NCI-H1417 treated with DMSO at 0.1 percent for 48 hours (cell line): ENCODE data around the gene LTBP4.
"Not testable (repeated sequence)": the region's sequence is repeated elsewhere in the genome, so short reads cannot be mapped to it uniquely, and the experiment has no call there.

Experiments used
- DNase-seq: peaks from one replicate; lab custom pipeline; 2025; lab: John Stamatoyannopoulos, UW

LTBP4 gene, protein sequence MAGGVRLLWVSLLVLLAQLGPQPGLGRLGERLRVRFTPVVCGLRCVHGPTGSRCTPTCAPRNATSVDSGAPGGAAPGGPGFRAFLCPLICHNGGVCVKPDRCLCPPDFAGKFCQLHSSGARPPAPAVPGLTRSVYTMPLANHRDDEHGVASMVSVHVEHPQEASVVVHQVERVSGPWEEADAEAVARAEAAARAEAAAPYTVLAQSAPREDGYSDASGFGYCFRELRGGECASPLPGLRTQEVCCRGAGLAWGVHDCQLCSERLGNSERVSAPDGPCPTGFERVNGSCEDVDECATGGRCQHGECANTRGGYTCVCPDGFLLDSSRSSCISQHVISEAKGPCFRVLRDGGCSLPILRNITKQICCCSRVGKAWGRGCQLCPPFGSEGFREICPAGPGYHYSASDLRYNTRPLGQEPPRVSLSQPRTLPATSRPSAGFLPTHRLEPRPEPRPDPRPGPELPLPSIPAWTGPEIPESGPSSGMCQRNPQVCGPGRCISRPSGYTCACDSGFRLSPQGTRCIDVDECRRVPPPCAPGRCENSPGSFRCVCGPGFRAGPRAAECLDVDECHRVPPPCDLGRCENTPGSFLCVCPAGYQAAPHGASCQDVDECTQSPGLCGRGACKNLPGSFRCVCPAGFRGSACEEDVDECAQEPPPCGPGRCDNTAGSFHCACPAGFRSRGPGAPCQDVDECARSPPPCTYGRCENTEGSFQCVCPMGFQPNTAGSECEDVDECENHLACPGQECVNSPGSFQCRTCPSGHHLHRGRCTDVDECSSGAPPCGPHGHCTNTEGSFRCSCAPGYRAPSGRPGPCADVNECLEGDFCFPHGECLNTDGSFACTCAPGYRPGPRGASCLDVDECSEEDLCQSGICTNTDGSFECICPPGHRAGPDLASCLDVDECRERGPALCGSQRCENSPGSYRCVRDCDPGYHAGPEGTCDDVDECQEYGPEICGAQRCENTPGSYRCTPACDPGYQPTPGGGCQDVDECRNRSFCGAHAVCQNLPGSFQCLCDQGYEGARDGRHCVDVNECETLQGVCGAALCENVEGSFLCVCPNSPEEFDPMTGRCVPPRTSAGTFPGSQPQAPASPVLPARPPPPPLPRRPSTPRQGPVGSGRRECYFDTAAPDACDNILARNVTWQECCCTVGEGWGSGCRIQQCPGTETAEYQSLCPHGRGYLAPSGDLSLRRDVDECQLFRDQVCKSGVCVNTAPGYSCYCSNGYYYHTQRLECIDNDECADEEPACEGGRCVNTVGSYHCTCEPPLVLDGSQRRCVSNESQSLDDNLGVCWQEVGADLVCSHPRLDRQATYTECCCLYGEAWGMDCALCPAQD (N-terminal part only)

DNA sequence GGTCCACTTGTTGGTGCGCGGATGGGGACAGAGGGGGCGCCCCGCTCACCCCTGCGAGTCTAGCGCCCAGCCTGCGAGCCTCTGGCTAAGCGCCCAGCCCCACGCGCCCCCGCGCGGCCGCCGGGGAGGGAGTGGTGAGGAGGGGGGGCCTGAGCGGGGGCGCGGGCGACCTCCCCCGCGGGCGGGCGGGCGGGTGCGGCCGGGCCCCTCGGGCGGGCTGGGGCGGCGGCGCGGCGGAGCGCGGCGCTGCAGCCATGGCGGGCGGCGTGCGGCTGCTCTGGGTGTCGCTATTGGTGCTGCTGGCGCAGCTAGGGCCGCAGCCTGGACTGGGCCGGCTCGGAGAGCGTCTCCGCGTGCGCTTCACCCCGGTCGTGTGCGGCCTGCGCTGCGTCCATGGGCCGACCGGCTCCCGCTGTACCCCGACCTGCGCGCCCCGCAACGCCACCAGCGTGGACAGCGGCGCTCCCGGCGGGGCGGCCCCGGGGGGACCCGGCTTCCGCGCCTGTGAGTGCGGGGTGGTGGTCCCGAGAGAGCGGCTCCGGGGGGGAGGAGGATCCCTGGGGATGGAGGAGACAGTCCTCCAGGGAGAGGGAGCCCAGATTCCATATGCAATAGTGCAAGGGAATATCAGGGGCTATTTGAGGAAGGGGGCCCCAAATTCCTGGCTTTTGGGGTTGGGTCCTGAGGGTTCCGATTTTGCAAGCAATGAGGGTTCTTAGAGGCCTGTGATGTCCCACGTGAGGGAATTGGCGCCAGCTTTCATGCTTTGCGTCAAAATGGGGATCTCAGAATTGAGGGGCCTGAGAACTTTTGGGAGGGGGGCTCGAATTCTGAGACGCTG lies at the start of gene LTBP4:
LTBP4 (plus strand) TSS at position 236 of the 841 bp plus-strand sequence; CDS start at position 255, 19 bp downstream.
- DNase-seq, result no peak

DNA sequence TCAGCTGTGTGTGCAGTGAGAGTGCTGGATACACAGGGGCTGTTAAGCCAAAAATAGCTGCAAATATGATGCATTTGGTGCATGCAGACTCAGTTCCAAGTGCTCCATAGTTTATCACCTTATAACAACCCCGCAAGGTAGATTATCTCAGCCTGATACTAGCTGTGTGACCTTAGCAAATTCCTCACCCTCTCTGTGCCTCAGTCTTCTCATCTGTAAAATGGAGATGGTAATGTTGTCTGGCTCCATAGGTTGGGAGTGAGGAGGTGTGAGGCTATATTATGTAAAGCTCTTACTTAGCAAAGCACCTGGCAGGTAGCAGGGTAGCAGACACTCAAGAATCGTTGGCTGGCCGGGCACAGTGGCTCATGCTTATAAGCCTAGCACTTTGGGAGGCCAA lies 48.3 kb upstream of the LTBP4 start:
- no peak for DNase-seq

DNA sequence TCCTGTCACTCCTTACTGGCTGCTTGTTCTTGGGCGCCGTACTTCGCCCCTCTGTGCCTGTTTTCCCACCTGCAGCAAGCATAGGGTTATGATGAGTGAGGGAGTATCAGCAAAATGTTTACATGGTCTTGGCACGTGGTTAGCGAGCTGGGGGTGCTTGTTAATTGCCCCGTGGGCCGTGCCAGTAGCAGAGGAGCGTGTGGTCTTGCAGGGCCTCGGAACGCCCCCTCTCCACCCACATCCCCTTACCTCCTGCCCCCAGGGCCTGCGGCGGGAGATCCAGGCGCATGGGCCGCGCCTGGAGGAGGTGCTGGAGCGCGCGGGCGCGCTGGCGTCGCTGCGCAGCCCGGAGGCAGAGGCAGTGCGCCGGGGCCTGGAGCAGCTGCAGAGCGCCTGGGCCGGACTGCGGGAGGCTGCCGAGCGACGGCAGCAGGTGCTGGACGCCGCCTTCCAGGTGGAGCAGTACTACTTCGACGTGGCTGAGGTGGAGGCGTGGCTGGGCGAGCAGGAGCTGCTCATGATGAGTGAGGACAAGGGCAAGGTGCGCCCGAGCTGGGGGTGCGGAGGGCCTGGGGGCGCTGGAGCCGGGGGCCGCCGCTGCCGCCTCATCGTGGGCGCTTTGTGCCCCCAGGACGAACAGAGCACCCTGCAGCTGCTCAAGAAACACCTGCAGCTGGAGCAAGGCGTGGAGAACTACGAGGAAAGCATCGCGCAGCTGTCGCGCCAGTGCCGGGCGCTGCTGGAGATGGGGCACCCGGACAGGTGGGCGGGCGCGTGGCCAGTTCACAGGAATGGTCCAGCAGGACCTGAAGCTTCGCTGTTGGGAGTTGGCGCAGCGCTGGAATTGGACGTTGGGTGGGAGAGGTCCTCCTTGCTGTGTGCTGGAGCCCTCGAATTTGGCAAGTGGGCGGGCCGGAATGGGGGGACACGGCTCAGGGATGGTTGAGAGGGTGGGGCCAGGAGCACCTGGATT lies 47.0 kb upstream of the LTBP4 start:
- no peak for DNase-seq

DNA sequence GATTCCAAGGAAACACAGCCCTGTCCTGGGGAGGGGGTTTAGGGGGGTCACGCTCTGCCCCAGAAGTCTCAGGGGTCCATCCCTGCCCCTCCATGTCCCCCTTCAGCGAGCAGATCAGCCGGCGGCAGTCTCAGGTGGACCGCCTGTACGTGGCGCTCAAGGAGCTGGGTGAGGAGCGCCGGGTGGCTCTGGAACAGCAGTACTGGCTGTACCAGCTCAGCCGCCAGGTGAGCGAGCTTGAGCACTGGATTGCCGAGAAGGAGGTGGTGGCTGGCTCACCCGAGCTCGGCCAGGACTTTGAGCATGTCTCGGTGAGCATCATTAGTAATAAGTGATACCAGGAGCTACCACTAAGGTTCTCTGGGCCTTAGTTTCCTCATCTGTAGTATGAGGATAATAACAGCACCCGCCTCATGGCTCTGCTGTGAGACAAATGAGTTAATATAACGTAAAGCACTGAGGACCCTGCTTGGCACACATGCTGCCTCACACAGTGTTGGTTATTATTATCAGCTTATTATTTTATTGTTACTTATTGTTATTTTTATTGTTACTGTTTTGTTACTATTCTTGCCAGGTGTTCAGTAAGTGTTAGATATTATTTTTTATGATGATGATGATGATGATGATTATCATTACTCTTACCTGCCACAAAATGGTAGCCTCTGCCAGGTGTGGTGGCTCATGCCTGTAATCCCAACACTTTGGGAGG lies 45.0 kb upstream of the LTBP4 start:
- DNase-seq, result no peak

DNA sequence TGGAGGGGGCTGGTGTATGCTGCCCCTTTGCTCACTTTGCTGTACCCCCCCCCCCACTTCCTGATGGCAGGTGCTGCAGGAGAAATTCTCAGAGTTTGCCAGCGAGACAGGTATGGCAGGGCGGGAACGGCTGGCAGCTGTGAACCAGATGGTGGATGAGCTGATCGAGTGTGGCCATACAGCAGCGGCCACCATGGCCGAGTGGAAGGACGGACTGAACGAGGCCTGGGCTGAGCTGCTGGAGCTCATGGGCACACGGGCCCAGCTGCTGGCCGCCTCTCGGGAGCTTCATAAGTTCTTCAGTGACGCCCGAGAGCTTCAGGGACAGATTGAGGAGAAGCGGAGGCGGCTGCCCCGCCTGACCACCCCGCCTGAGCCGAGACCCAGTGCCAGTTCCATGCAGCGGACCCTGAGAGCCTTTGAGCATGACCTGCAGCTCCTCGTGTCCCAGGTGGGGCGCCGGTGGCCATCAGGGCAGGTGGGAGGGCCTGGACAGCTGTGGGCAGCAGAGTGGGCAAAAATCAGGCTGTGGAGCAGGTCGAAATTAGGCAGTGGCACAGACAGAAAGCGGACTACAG lies 44.1 kb upstream of the LTBP4 start:
- DNase-seq, result no peak

DNA sequence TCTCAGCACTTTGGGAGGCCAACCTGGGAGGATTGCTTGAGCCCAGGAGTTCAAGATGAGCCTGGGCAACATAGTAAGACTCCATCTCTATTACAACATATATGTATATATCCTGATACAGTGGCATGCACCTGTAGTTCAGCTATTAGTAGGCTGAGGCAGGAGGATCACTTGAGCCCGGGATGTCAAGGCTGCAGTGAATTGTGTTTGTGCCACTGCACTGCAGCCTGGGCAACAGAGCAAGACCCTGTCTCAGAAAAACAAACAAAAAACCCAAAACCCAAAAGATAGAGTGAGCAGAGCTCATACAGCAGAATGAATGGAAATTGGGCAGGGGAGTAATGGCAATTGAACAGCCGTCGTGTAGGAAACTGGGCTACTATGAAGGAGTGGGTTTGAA lies 41.8 kb upstream of the LTBP4 start:
- DNase-seq, result no peak

DNA sequence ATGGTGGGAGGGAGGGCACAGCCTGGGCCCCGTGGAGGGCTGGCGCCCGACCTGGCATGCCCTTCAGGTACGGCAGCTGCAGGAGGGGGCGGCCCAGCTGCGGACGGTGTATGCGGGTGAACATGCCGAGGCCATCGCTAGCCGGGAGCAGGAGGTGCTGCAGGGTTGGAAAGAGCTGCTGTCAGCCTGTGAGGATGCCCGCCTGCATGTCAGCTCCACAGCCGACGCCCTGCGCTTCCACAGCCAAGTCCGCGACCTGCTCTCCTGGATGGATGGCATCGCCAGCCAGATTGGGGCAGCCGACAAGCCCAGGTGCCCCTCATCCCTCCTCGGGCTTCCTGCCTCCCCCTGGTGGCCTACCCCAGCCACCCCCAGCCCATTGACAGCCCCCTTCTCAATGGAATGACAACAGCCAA lies 41.1 kb upstream of the LTBP4 start:
- DNase-seq, result no peak

DNA sequence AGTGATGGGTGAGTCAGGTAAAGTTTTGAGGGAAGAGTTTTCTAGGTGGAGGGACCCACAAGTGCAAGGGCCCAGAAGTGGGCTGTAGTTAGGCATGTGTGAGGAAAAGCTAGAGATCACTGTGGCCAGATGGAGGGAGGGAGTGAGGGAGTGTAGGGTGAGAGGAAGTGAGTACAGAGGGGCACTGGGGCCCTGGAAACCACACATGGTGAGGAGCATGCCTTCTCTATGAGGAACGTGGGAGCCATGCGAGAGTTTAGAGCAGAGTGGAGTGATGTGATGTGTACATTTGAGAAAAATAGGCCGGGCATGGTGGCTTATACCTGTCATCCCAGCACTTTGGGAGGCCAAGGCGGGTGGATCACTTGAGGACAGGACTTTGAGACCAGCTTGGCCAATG lies 39.2 kb upstream of the LTBP4 start:
- no peak for DNase-seq

DNA sequence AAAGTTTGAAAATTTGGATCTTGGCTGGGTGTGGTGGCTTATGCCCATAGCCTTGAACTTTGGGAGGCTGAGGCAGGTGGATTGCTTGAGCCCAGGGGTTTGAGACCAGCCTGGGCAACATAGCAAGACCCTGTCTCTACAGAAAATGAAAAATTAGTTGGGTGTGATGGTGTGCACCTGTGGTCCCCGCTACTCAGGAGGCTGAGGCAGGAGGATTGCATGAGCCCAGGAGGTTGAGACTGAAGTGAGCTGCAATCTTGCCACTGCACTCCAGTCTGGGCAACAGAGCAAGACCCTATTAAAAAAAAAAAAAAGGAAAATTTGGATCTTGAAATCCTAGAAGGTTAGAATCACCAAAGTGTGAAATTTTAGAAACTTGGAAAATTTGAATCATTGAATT lies 36.6 kb upstream of the LTBP4 start:
- not testable (repeated sequence) for DNase-seq

DNA sequence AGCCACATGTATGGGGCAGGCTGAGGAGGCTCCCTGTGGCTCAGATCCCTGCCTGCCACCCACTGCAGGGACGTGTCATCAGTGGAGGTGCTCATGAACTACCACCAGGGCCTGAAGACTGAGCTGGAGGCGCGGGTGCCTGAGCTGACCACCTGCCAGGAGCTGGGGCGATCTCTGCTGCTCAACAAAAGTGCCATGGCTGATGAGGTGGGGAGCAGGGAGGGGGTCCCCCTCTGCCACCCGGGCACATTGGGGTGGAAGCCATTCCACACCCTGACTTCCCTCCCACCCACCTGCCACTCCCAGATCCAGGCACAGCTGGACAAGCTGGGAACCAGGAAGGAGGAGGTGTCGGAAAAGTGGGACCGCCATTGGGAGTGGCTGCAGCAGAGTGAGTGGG lies 35.8 kb upstream of the LTBP4 start:
- no peak for DNase-seq

DNA sequence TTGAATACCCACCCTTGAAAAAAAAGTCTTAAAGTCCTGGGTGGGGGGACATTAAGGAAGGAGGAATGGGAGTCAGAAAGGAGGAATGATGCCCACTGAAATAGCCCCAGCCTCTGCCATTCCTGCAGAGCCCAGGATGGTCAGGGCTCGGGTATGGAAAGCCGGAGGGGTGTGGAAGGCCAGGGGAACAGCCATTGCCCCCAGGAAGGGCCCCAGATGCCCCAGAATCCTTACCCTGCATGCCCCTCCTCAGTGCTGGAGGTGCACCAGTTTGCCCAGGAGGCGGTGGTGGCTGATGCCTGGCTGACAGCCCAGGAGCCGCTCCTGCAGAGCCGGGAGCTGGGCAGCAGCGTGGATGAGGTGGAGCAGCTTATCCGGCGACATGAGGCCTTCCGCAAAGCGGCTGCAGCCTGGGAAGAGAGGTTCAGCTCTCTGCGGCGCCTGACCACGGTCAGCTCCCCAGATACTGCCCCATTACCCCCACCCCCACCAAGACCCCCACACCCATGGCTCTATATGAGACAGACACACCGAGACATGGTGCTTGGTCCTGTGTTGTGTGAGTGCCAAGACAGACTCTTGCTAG lies 35.2 kb upstream of the LTBP4 start:
- no peak for DNase-seq

DNA sequence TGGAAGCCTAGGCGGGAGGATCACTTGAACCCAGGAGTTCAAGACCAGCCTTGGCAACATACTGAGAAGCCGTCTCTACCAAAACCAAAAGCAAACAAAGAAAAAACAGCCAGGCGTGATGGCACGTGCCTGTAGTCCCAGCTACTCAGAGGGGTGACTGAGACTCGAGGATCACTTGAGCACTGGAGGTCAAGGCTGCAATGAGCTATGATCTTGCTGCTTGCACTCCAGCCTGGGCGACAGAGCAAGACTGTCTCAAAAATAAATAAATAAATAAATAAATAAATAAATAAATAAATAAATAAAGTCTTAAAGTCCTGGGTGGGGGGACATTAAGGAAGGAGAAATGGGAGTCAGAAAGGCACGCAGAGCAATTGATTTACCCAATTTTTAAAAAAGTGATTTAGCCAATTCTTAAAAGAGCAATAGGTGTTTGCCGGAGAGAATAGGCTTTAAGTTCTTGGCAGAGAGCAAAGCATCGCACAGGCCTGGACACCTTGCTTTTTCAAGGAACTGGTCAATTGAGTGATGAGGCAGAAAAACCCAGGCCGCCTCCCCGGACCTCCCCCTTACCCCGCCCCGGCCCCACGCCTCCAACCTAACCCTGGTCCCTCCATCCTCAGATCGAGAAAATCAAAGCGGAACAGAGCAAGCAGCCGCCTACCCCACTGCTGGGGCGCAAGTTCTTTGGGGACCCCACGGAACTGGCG lies 34.0 kb upstream of the LTBP4 start:
- DNase-seq, result no peak

DNA sequence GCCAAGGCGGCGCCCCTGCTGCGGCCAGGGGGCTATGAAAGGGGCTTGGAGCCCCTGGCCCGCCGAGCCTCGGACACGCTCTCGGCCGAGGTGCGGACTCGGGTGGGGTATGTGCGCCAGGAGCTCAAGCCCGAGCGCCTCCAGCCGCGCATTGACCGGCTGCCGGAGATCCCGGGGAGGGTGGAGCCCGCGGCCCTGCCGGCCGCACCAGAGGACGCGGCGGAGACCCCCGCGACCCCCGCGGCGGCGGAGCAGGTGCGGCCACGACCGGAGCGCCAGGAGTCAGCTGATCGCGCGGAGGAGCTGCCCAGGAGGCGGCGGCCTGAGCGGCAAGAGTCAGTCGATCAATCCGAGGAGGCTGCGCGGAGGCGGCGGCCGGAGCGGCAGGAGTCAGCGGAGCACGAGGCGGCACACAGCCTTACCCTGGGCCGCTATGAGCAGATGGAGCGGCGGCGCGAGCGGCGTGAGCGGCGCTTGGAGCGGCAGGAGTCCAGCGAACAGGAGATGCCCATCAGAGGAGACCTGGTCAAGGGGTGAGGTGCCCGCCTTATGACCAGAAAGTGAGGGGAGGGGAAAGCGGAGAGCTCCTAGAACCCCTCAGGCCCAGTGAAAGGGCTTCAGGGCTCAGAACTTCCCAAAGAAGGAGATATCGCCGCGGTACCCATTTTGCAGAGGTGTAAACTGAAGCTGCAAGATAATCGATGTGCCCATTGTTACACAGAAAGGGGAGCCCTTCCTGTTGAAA lies 33.2 kb upstream of the LTBP4 start:
- no peak for DNase-seq

DNA sequence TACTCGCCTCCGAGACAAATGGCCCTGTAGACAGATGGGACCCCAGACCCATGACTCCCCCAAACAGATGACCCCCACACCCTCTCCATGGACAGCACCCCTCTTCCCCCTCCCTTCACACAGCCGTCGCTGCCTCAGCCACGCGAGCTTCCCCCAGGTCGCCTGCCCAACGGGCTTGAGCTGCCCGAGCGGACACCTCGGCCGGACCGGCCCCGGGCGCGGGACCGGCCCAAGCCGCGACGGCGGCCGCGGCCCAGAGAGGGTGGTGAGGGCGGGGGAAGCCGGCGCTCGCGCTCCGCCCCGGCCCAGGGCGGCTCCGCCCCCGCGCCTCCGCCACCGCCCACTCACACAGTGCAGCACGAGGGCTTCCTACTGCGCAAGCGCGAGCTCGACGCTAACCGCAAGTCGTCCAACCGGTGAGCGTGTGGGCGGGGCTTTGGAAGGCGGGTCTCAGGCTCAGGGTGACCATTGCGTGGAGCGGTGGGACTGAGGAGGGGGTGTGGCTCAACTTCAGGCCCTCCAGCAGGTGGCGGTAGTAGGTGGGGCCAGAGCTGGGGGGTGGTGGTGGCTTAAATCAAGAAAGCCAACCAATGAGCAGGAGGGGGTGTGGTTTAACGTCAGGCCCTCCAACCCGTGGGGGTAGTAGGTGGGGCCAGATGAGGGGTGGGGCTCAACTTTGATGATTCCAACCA lies 30.7 kb upstream of the LTBP4 start:
- DNase-seq, result peak; percentile 89

DNA sequence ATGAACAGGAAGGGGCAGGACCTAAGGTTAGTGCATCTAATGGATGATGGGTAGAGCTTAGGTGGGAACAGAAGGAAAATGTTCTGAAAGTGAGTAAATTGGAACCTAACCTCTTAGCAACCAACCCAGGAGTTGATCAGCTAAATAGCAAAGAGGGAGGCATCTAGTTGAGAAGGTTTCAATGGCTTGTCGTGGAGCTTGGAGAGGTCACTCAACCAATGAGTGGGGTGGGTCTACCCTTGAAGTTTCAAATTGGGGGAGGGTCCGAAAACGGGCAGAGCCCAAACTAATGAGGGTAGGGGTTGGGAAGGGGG lies 30.2 kb upstream of the LTBP4 start:
- no peak for DNase-seq

DNA sequence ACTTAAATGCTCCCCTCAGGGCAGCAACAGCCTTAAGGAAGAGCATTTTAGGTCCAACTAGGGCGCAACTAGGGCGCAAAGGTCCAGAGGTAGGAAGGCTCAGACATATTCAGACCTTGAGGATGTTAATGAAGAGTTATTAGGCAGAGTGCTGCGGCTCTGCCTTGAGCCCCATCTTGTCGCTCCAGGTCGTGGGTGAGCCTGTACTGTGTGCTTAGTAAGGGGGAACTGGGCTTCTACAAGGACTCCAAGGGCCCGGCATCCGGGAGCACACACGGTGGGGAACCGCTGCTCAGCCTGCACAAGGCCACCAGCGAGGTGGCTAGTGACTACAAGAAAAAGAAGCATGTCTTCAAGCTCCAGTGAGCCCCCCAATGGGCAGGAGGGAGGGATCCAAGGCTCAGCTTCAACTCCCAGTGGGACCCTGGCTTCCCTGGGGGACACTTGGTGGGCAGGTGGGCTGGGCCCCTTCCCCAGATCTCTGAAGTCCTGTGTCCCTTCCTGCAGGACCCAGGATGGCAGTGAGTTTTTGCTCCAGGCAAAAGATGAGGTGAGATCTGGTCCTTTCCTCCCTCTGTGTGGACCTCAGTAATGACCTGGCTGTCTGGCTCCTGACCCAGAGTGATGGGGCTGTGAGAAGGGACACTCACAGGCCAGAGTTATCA lies 29.2 kb upstream of the LTBP4 start:
- DNase-seq, result no peak
